GM18511 (cell line): ENCODE data around the gene RHBDF1.
"Not testable (repeated sequence)": the region's sequence is repeated elsewhere in the genome, so short reads cannot be mapped to it uniquely, and the experiment has no call there.

Experiments used
- ATAC-seq: cut with Tn5 transposase; IDR thresholded peaks from one replicate; pipeline ENCODE4 v1.9.1; 2021; ENCODE audit warnings: mild to moderate bottlenecking, moderate library complexity; ENCODE audit not compliant: unreplicated experiment

The RHBDF1 gene

GRCh38 chr16:60929-61878, 11.2 kb downstream of the RHBDF1 start:
- no peak for ATAC-seq

- no peak for ATAC-seq
Measured at GRCh38 chr16:60166-60565, 12.3 kb downstream of the RHBDF1 start.

GRCh38 chr16:59440-60059, 12.9 kb downstream of the RHBDF1 start:
- ATAC-seq = no peak

- ATAC-seq = no peak
Measured at GRCh38 chr16:58491-59439, 13.7 kb downstream of the RHBDF1 start.

DNA sequence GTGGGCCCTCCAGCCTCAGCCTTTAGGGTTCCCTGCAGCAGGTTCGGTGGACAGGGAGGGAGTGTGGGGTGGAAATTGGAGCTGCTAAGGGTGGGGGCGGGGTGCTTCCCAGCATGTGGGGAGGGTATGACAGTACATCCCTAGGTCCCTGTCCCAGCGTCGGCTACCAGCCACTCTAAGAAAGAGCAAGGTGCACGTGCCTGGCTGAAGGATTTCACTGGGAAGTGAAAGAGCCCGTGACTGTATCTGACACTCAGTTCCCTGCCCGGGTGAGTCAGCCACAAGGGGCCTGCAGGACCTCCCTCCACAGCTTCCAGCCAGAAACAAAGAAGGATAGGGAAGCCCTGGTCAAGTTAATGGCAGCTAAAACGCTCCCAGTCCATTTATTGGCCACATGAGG, 14.7 kb downstream of the RHBDF1 start:
- no peak for ATAC-seq

GRCh38 chr16:56231-56927, 16.1 kb downstream of the RHBDF1 start:
- ATAC-seq = no peak

GRCh38 chr16:55571-56136, 16.8 kb downstream of the RHBDF1 start:
- no peak for ATAC-seq

DNA sequence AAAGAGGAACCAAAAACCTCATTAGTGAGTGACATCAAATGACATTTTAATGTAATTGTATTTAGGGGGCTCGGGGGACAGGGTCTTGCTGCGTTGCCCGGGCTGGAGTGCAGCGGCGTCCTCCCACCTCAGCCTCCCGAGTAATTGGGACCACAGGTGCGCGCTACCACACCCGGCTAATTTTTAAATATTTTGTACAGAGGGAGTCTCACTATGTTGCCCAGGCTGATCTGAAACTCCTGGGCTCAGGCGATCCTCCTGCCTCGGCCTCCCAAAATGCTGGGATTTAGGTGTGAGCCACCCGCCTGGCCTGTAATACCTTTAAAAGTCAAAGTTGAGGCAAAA, 18.2 kb downstream of the RHBDF1 start:
- ATAC-seq = no peak

GRCh38 chr16:53346-54236, 18.8 kb downstream of the RHBDF1 start, which contains the start of the genes POLR3K and SNRNP25:
Gene POLR3K (minus strand): TSS chr16:53608. CDS start chr16:53586, 22 bp downstream.
Gene SNRNP25 (plus strand): TSS chr16:53828. CDS start chr16:54017, 189 bp downstream.
- ATAC-seq = peak; percentile 96

DNA sequence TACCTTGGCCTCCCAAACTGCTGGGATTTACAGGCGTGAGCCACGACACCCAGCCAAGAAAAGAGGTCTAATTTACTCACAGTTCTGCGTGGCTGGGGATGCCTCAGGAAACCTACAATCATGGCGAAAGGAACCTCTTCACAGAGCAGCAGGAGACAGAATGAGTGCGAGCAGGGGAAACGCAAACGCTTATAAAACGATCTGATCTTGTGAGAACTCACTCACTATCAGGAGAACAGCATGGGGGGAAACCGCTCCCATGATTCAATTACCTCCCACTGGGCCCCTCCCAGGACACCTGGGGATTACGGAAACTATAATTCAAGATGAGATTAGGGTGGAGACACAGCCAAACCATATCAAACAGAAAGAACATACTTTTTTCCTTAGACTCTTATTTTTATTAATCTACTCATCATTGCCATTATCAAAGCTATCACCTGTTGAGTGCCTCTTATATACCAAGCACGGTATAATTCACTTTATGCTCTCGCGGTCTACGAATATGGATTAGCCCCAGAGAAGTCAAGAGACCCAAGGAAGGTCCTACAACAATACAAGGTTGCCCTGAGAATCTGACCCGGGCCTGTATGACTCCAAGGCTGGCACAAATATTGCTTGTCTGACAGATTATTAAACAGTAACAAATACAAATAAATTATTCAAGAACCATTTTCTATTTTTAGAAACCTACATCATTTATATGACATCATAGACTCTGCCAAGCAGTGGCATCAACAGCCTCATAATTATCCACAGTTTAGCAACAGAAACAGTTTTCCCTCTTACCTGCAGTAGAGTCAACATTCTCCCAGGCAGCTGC, 21.5 kb downstream of the RHBDF1 start:
- ATAC-seq = no peak

GRCh38 chr16:47234-47633, 25.2 kb downstream of the RHBDF1 start:
- no peak for ATAC-seq

- not testable (repeated sequence) for ATAC-seq
Measured at GRCh38 chr16:46510-46909, 25.9 kb downstream of the RHBDF1 start.

GRCh38 chr16:45454-45853, 27.0 kb downstream of the RHBDF1 start:
- ATAC-seq = no peak

GRCh38 chr16:44655-45054, 27.8 kb downstream of the RHBDF1 start:
- ATAC-seq = no peak

- no peak for ATAC-seq
Measured at GRCh38 chr16:43294-43693, 29.1 kb downstream of the RHBDF1 start.

DNA sequence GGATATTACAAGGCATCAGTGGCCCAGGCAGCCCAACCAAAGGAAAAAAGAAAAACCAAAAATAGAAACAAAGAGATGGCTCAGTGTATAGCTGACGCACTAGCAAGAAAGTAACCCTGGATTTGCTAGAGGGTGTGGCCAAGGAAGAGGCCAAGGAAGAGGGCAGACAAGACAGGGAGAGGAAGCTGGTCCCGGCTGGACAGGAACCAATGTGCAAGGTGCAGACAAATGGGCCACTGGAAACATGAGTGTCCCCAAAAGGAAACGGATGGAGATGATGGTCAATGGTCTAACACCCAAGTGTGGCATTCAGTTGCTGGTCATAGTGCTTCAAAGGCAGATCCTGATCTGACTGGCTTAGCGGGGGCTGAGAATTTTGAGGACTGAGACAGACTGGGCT, 29.7 kb downstream of the RHBDF1 start:
- ATAC-seq = no peak

GRCh38 chr16:42069-42457, 30.4 kb downstream of the RHBDF1 start:
- ATAC-seq = no peak

- ATAC-seq = no peak
Measured at GRCh38 chr16:41439-42068, 30.9 kb downstream of the RHBDF1 start.
